HFFc6 (cell line): ENCODE results near the gene BRIP1. TPM values are rescaled to one million over a fixed set of nuclear protein-coding genes. Genes with fewer than 3 reads are reported as not detected.

Experiments
- DNase-seq: peaks from one replicate; pipeline ENCODE4 v3.0.0-alpha.2; 2018
- H3K27ac Mint-ChIP-seq: 2 replicates; pipeline ENCODE4 v1.8.0; 2020; ENCODE audit warnings: mild to moderate bottlenecking, mixed read lengths
- H3K27me3 Mint-ChIP-seq: 2 replicates; pipeline ENCODE4 v1.8.0; 2021; ENCODE audit warnings: mild to moderate bottlenecking, moderate library complexity, mixed read lengths; ENCODE audit not compliant: insufficient read depth
- H3K36me3 Mint-ChIP-seq: 2 replicates; pipeline ENCODE4 v1.8.0; 2021; ENCODE audit warnings: low read depth, mixed read lengths
- H3K4me1 Mint-ChIP-seq: 2 replicates; pipeline ENCODE4 v1.8.0; 2020; ENCODE audit warnings: low read depth, mixed read lengths
- H3K4me3 Mint-ChIP-seq: 2 replicates; pipeline ENCODE4 v1.8.0; 2020; ENCODE audit warnings: mild to moderate bottlenecking, moderate library complexity, mixed read lengths
- H3K9me3 Mint-ChIP-seq: 2 replicates; pipeline ENCODE4 v1.8.0; 2020; ENCODE audit warnings: mild to moderate bottlenecking, mixed read lengths
- CTCF ChIP-seq: fragments of 200-600 bp; sonication (generic); IDR thresholded peaks from 2 replicates; pipeline ENCODE4 v1.5.0; 2021; ENCODE audit warnings: antibody characterized with exemption, mild to moderate bottlenecking
- total RNA-seq, 6 experiments: library from RNA; stranded (reverse); fragmentation: NEBNext Ultra II Directional; extraction: Animal tissue kit (Norgen Biotek cat#: 25700); gene quantifications; 2 replicates in 1 of 6; 3 replicates in 5 of 6; pipeline ENCODE4 v1.2.3, GENCODE V29; 2021

BRIP1 gene
- total RNA-seq, 6 experiments from 2014 or later, result 4.6 to 9.7 (median 8.5) TPM

GRCh38 chr17:61799812-61800484 lies 63.4 kb downstream of the BRIP1 start:
- DNase-seq, result no peak
- H3K4me1 Mint-ChIP-seq, result peaks cover 12% of the 10 kb centered on the region
- H3K36me3 Mint-ChIP-seq, result peaks cover 18% of the 10 kb centered on the region
- TF ChIP-seq CTCF, result no peak
- H3K9me3 Mint-ChIP-seq, result no peaks in the 10 kb centered on the region
- no peak overlapping the region for H3K4me3 Mint-ChIP-seq
- no peak overlapping the region for H3K27ac Mint-ChIP-seq
- H3K27me3 Mint-ChIP-seq, result no peaks in the 10 kb centered on the region

GRCh38 chr17:61797283-61797682 lies 66.0 kb downstream of the BRIP1 start:
- Mint-ChIP-seq H3K36me3 (peaks cover 18% of the 10 kb centered on the region), H3K27me3 (no peaks in the 10 kb centered on the region), H3K9me3 (no peaks in the 10 kb centered on the region), H3K4me1 (peaks cover 8% of the 10 kb centered on the region), H3K4me3 (no peak overlapping the region), H3K27ac (no peak overlapping the region)
- DNase-seq, result no peak
- TF ChIP-seq CTCF, result no peak

- peaks cover 29% of the 10 kb centered on the region for H3K36me3 Mint-ChIP-seq
- no peak for DNase-seq
- no peaks in the 10 kb centered on the region for H3K9me3 Mint-ChIP-seq
- no peak for TF ChIP-seq CTCF
- no peak overlapping the region for H3K27ac Mint-ChIP-seq
- no peaks in the 10 kb centered on the region for H3K27me3 Mint-ChIP-seq
- H3K4me1 Mint-ChIP-seq, result peaks cover 7% of the 10 kb centered on the region
- H3K4me3 Mint-ChIP-seq, result no peak overlapping the region
These were observed 67.8 kb downstream of the BRIP1 start for GRCh38 chr17:61795546-61795945.

GRCh38 chr17:61794792-61795191 lies 68.5 kb downstream of the BRIP1 start:
- no peak for TF ChIP-seq CTCF
- Mint-ChIP-seq H3K4me1 (no peaks in the 10 kb centered on the region), H3K36me3 (peaks cover 30% of the 10 kb centered on the region), H3K27me3 (no peaks in the 10 kb centered on the region; the same call in 1 of the 2 replicates), H3K27ac (no peak overlapping the region), H3K4me3 (no peak overlapping the region), H3K9me3 (no peaks in the 10 kb centered on the region)
- no peak for DNase-seq

- no peaks in the 10 kb centered on the region for H3K9me3 Mint-ChIP-seq
- no peaks in the 10 kb centered on the region; the same call in 1 of the 2 replicates for H3K27me3 Mint-ChIP-seq
- peaks cover 30% of the 10 kb centered on the region for H3K36me3 Mint-ChIP-seq
- TF ChIP-seq CTCF, result no peak
- H3K27ac Mint-ChIP-seq, result no peak overlapping the region
- no peak for DNase-seq
- H3K4me1 Mint-ChIP-seq, result no peaks in the 10 kb centered on the region
- no peak overlapping the region for H3K4me3 Mint-ChIP-seq
These were observed 69.1 kb downstream of the BRIP1 start for GRCh38 chr17:61794242-61794641.
